Mucosa of gallbladder (tissue), 1 donor: ENCODE results near the gene ACTR8. TPM values are rescaled to one million over a fixed set of nuclear protein-coding genes. Genes with fewer than 3 reads are reported as not detected.

Experiments used
- DNase-seq: peaks from one replicate; pipeline ENCODE4 v3.0.0-alpha.2; 2020; ENCODE audit warnings: low spot score
- total RNA-seq: library from RNA; stranded (reverse); gene quantifications from one replicate; pipeline ENCODE4 v1.2.1, GENCODE V29; 2021
- donor health status: DM: no; HTN: no; CAD: no.

Gene ACTR8
- total RNA-seq, 1 donor from 2014 or later, result 31.5 TPM

DNA sequence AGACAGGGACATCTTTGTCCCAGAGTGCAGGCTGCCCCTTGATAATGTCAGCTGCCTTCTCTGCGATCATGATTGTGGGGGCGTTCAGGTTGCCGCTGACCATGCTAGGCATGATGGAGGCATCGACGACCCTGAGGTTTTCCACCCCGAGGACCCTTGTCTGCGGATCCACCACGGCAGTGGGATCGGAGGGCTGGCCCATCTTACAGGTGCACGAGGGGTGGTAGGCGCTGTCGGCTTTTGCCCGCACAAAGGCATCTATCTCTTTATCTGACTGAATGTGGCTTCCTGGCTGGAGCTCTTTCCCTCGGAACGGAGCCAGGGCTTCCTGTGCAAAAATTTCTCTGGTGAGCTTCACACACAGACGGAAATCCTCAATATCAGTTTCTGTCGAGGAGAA, 64.1 kb downstream of the ACTR8 start:
- no peak for DNase-seq

DNA sequence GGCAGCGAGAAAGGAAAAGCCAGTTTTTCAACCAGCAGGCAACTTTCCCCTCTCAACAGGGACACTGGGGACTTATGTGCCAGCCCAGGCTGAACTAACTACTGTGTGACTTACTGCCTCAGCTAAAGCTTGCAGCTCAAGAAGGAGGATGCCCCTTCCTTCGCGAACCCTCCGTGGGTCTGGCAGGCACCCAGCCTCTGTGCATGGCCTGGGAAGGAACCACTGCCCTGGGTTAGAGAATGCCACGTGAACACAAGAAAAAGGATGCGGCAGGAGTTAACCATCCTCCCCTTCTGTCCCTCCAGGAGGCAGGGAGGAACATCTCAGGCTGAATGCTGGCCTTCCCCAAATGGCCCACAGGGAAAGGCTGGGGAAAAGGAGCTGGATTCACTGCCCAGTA, 64.7 kb downstream of the ACTR8 start:
- DNase-seq, result no peak

Other genes starting within 250 kb of the ACTR8 start
- 46.4 TPM for gene CHDH, start 35.7 kb downstream of the ACTR8 start, total RNA-seq
- 13.3 TPM for gene IL17RB, start 35.6 kb downstream of the ACTR8 start, total RNA-seq
- 52.2 TPM for gene SELENOK, start 9.7 kb upstream of the ACTR8 start, total RNA-seq
- 4.7 TPM for gene CACNA2D3, start 240.4 kb upstream of the ACTR8 start, total RNA-seq